Measurements from ENCODE around the gene BMP6.

DNA sequence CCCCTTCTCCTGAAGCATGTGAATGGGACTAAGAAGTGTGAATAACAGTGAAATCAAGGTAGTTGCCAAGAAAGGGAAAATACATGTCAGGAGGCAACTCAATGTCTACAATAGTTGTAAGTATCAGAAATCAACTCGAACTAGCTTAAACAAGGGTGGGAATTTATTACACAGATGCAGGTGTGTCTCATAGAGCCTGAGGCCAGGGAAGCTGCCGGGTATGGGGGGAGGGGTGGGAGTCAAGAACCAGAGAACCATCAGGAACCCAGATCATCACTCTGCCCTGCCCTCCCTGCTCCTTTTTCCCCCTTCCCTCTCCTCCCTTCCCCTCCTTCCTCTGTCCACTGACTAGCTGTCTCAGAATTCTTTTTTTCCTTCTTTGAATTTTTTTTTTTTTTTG is 34.9 kb upstream of the BMP6 start:
- TF ChIP-seq, protein P1, sequence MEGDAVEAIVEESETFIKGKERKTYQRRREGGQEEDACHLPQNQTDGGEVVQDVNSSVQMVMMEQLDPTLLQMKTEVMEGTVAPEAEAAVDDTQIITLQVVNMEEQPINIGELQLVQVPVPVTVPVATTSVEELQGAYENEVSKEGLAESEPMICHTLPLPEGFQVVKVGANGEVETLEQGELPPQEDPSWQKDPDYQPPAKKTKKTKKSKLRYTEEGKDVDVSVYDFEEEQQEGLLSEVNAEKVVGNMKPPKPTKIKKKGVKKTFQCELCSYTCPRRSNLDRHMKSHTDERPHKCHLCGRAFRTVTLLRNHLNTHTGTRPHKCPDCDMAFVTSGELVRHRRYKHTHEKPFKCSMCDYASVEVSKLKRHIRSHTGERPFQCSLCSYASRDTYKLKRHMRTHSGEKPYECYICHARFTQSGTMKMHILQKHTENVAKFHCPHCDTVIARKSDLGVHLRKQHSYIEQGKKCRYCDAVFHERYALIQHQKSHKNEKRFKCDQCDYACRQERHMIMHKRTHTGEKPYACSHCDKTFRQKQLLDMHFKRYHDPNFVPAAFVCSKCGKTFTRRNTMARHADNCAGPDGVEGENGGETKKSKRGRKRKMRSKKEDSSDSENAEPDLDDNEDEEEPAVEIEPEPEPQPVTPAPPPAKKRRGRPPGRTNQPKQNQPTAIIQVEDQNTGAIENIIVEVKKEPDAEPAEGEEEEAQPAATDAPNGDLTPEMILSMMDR (IDR thresholded peaks at IDR 0.05; ENCODE audit: low read depth, low read length): no peak
- TF ChIP-seq EZH2phosphoT487 (IDR thresholded peaks at IDR 0.05; ENCODE audit: low read depth): no peak

Measured in OCI-LY3 (cell line).